H1 (cell line): Measurements from ENCODE around the gene FAM120A. TPM values are rescaled to one million over a fixed set of nuclear protein-coding genes. Genes with fewer than 3 reads are reported as not detected.

Source experiments
- CTCF ChIA-PET: fragments of 300-600 bp; sonication (Branson Sonifier 250); formaldehyde crosslinking; loops from one replicate; lab custom pipeline; 2021; ENCODE audit not compliant: partially characterized antibody; lab: Charles Lee
- POLR2A ChIA-PET: fragments of 300-600 bp; sonication (Branson Sonifier 250); formaldehyde crosslinking; loops from one replicate; lab custom pipeline; 2021; ENCODE audit warnings: inconsistent platforms; ENCODE audit not compliant: partially characterized antibody; lab: Charles Lee
- DNase-seq, 2 experiments: peaks; one replicate each; pipeline versions ENCODE4 v3.0.0 to v3.0.0-alpha.2; 2010 to 2022; ENCODE audit warnings: low spot score in 2 of 2, low read depth in 1 of 2, mixed read lengths in 1 of 2
- FAIRE-seq: peaks from 2 replicates; lab custom pipeline; 2011; peaks lifted over from hg19 to GRCh38; lab: Jason Lieb, UNC
- H2AFZ ChIP-seq: 2 replicates; pipeline ENCODE4 v1.8.1; 2012; ENCODE audit warnings: low read length, inconsistent platforms
- H2AK5ac ChIP-seq: 2 replicates; pipeline ENCODE4 v1.6.1; 2013; ENCODE audit warnings: low read depth, low read length
- H2BK120ac ChIP-seq: replicated peaks from 2 replicates; pipeline ENCODE3; 2013; ENCODE audit warnings: low read depth, low read length, inconsistent platforms
- H2BK12ac ChIP-seq: 2 replicates; pipeline ENCODE4 v1.6.1; 2013; ENCODE audit warnings: low read depth, low read length
- H2BK15ac ChIP-seq: 2 replicates; pipeline ENCODE4 v1.6.1; 2013; ENCODE audit warnings: low read length
- H2BK20ac ChIP-seq: 2 replicates; pipeline ENCODE4 v1.6.1; 2013; ENCODE audit warnings: low read length
- H2BK5ac ChIP-seq: 2 replicates; pipeline ENCODE4 v1.6.1; 2013; ENCODE audit warnings: low read depth, low read length
- H3K14ac ChIP-seq: 2 replicates; pipeline ENCODE4 v1.6.1; 2013; ENCODE audit warnings: inconsistent platforms; ENCODE audit not compliant: insufficient read length
- H3K18ac ChIP-seq: 2 replicates; pipeline ENCODE4 v1.6.1; 2013; ENCODE audit warnings: low read length; ENCODE audit errors: extremely low read depth
- H3K23ac ChIP-seq: 2 replicates; pipeline ENCODE4 v1.6.1; 2013; ENCODE audit warnings: inconsistent platforms; ENCODE audit not compliant: insufficient read length
- H3K23me2 ChIP-seq: 2 replicates; pipeline ENCODE4 v1.6.1; 2013; ENCODE audit warnings: low read depth, low read length
- H3K27ac ChIP-seq: 2 replicates; pipeline ENCODE4 v1.6.1; 2011; ENCODE audit warnings: low read depth, low read length, inconsistent platforms
- H3K27me3 ChIP-seq, 4 experiments: replicated peaks in 1 of 4; 1 replicate in 1 of 4; 2 replicates in 3 of 4; pipeline versions ENCODE4 v1.6.1 to v1.8.1; 2011 to 2013; ENCODE audit warnings: low read length in 3 of 4, mild to moderate bottlenecking in 3 of 4, inconsistent platforms in 2 of 4, mixed read lengths in 2 of 4, moderate library complexity in 1 of 4; ENCODE audit not compliant: control insufficient read depth in 3 of 4, insufficient read depth in 3 of 4; ENCODE audit errors: extremely low read depth in 1 of 4
- H3K36me3 ChIP-seq, 4 experiments: 2 replicates each; pipeline versions ENCODE4 v1.6.1 to v1.8.1; 2011 to 2013; ENCODE audit warnings: mild to moderate bottlenecking in 4 of 4, low read length in 3 of 4, moderate library complexity in 2 of 4, control low read depth in 1 of 4, inconsistent platforms in 1 of 4; ENCODE audit not compliant: insufficient read depth in 4 of 4, control insufficient read depth in 2 of 4
- H3K4ac ChIP-seq: replicated peaks from 2 replicates; pipeline ENCODE3; 2013; ENCODE audit warnings: low read length, low read depth, mixed read lengths, inconsistent platforms; ENCODE audit not compliant: insufficient read length
- H3K4me1 ChIP-seq, 4 experiments: replicated peaks in 1 of 4; 1 replicate in 1 of 4; 2 replicates in 3 of 4; pipeline versions ENCODE4 v1.6.1 to v1.8.1; 2011 to 2013; ENCODE audit warnings: low read length in 3 of 4, inconsistent platforms in 2 of 4, mixed read lengths in 1 of 4; ENCODE audit not compliant: insufficient read depth in 4 of 4, control insufficient read depth in 3 of 4
- H3K4me2 ChIP-seq, 2 experiments: 2 replicates each; pipeline versions ENCODE4 v1.6.1 to v1.8.1; 2011 to 2013; ENCODE audit warnings: low read depth in 2 of 2, low read length in 2 of 2, control low read depth in 1 of 2, inconsistent platforms in 1 of 2, mild to moderate bottlenecking in 1 of 2; ENCODE audit not compliant: insufficient read depth in 1 of 2
- H3K4me3 ChIP-seq, 4 experiments: fragments of 200-600, 300-600 bp in 1 of 4; sonication (generic), shearing (Covaris generic), sonication (Bioruptor Twin) in 1 of 4; 2 replicates each; pipeline versions ENCODE4 v1.5.1 to v1.8.1; 2011 to 2016; ENCODE audit warnings: low read length in 4 of 4, low read depth in 3 of 4, control low read depth in 2 of 4, inconsistent platforms in 2 of 4, mild to moderate bottlenecking in 2 of 4, mixed read lengths in 1 of 4, moderate library complexity in 1 of 4; ENCODE audit not compliant: insufficient read depth in 2 of 4; ENCODE audit errors: extremely low read depth in 1 of 4
- H3K56ac ChIP-seq: replicated peaks from 2 replicates; pipeline ENCODE3; 2013; ENCODE audit warnings: low read depth, mild to moderate bottlenecking, mixed read lengths, low read length, inconsistent platforms; ENCODE audit not compliant: insufficient read length
- H3K79me1 ChIP-seq: 2 replicates; pipeline ENCODE4 v1.6.1; 2013; ENCODE audit warnings: low read depth, low read length, control low read depth
- H3K79me2 ChIP-seq, 2 experiments: 2 replicates each; pipeline versions ENCODE4 v1.6.1 to v1.8.1; 2012 to 2013; ENCODE audit warnings: low read length in 2 of 2, mild to moderate bottlenecking in 2 of 2, inconsistent platforms in 1 of 2; ENCODE audit not compliant: insufficient read depth in 2 of 2, control insufficient read depth in 1 of 2
- H3K9ac ChIP-seq, 4 experiments: replicated peaks in 1 of 4; 1 replicate in 1 of 4; 2 replicates in 3 of 4; pipeline versions ENCODE4 v1.6.1 to v1.8.1; 2011 to 2013; ENCODE audit warnings: low read depth in 3 of 4, low read length in 3 of 4, control low read depth in 2 of 4, mild to moderate bottlenecking in 2 of 4, moderate library complexity in 2 of 4, inconsistent platforms in 1 of 4; ENCODE audit errors: extremely low read depth in 1 of 4
- H3K9me3 ChIP-seq, 2 experiments: 2 replicates each; pipeline versions ENCODE4 v1.6.1 to v1.8.1; 2012 to 2013; ENCODE audit warnings: mild to moderate bottlenecking in 2 of 2, moderate library complexity in 2 of 2, control low read depth in 1 of 2, inconsistent platforms in 1 of 2, low read depth in 1 of 2, low read length in 1 of 2, mixed read lengths in 1 of 2; ENCODE audit not compliant: insufficient read depth in 2 of 2
- H4K20me1 ChIP-seq, 2 experiments: replicated peaks in 1 of 2; 2 replicates each; pipeline versions ENCODE3 to v1.8.1; 2011 to 2013; ENCODE audit warnings: inconsistent platforms in 2 of 2, low read length in 2 of 2, mild to moderate bottlenecking in 1 of 2; ENCODE audit not compliant: insufficient read depth in 2 of 2, control insufficient read depth in 1 of 2
- H4K5ac ChIP-seq: 2 replicates; pipeline ENCODE4 v1.6.1; 2013; ENCODE audit warnings: low read length, low read depth, mixed read lengths, inconsistent platforms; ENCODE audit not compliant: insufficient read length
- H4K8ac ChIP-seq: 2 replicates; pipeline ENCODE4 v1.8.0; 2013; ENCODE audit warnings: mild to moderate bottlenecking, moderate library complexity, low read length, inconsistent platforms; ENCODE audit not compliant: insufficient read depth; ENCODE audit errors: extremely low read depth
- H4K91ac ChIP-seq: replicated peaks from 2 replicates; pipeline ENCODE3; 2013; ENCODE audit warnings: low read length, mixed read lengths, inconsistent platforms; ENCODE audit not compliant: insufficient read length
- EZH2 ChIP-seq: fragments of 200-600 bp; sonication (generic); IDR thresholded peaks from 2 replicates; pipeline ENCODE4 v1.7.1; 2012; ENCODE audit warnings: low read depth, mild to moderate bottlenecking, moderate library complexity, low read length, inconsistent platforms; ENCODE audit not compliant: severe bottlenecking
- FOSL1 ChIP-seq: IDR thresholded peaks from 2 replicates; pipeline ENCODE4 v1.6.1; 2011; ENCODE audit warnings: mild to moderate bottlenecking, low read depth, low read length, moderate library complexity; ENCODE audit not compliant: insufficient read depth
- GTF2F1 ChIP-seq: IDR thresholded peaks from 2 replicates; pipeline ENCODE4 v1.6.1; 2012; ENCODE audit warnings: low read depth, low read length, improper control_type of control experiment, borderline replicate concordance
- POLR2A ChIP-seq, 2 experiments: IDR thresholded peaks; 1 replicate in 1 of 2; 2 replicates in 1 of 2; pipeline ENCODE4 v1.6.1; 2011; ENCODE audit warnings: low read depth in 2 of 2, low read length in 2 of 2, mild to moderate bottlenecking in 2 of 2; ENCODE audit errors: control extremely low read depth in 1 of 2
- WGBS, 2 experiments: shearing (Covaris generic) in 1 of 2; methylation state at CpG; one replicate each; pipeline versions ENCODE4 v1.1.6 to v1.1.7; 2013 to 2015; ENCODE audit warnings: low lambda C conversion rate in 2 of 2, mixed read lengths in 2 of 2, inconsistent platforms in 1 of 2, low coverage in 1 of 2, missing lambda C conversion rate in 1 of 2; ENCODE audit not compliant: insufficient replicate concordance in 2 of 2, insufficient coverage in 1 of 2, insufficient read length in 1 of 2; ENCODE audit errors: extremely low coverage in 1 of 2, missing lambda C conversion rate in 1 of 2; 5-methylcytosine and 5-hydroxymethylcytosine counted together
- polyA plus RNA-seq, 7 experiments: library from polyadenylated mRNA; depleted of rRNA in 3 of 7; stranded (reverse) in 5 of 7; unstranded in 2 of 7; fragments of >200 nt in 5 of 7; fragments of 200-250 nt in 2 of 7; gene quantifications; 1 replicate in 5 of 7; 2 replicates in 1 of 7; 4 replicates in 1 of 7; pipeline versions ENCODE4 v1.2.1 to v1.2.3, GENCODE V29; 2011 to 2013; ENCODE audit warnings: missing spikeins in 2 of 7, mixed read lengths in 2 of 7
- total RNA-seq: library from RNA; stranded (reverse); fragmentation: NEBNext Ultra II Directional; extraction: Animal tissue kit (Norgen Biotek cat#: 25700); gene quantifications from 2 replicates; pipeline ENCODE4 v1.2.1, GENCODE V29; 2021

Gene FAM120A
- total and polyA plus RNA-seq, 2 of the 8 experiments (the other 6 are each of a cell fraction or from before 2014, with no cell fraction given) = 24.9 to 54.7 TPM

DNA sequence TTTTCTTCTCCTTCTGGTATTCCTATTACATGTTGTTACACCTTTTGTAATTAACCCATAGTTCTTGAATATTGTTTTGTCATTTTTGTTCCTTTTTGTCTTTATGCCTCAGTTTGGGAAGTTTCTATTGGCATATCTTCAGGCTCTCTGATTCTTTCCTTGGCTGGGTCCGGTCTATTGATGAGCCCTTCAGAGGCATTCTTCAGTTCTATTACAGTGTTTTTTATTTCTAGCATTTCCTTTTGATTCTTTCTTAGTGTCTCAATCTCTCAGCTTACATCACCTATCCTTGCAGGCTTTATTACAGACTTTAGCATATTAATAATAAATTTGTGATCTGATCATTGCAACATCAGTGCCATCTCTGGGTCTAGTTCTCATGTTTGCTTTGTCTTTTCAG is 158.7 kb downstream of the FAM120A start:
- WGBS, 2 experiments = 95% methylated on average over 1 of the region's 1 CpG; no CpG with 5 or more reads in 1 of the 2 experiments
- Histone ChIP-seq H3K14ac (no peak overlapping the region), H2AFZ (no peak overlapping the region), H3K79me2 (peaks cover 6 to 15% of the 10 kb centered on the region in 2 experiments; a peak in 2 of 4 replicates), H3K56ac (no peak overlapping the region), H3K27ac (no peak overlapping the region), H3K9me3 (no peaks in the 10 kb centered on the region; a peak in 2 of 4 replicates), H3K18ac (no peak overlapping the region), H3K4me3 (no peak overlapping the region), H3K4me2 (no peak overlapping the region), H3K79me1 (no peaks in the 10 kb centered on the region; the same call in 1 of the 2 replicates), H2BK120ac (no peak overlapping the region), H2BK20ac (no peak overlapping the region), H3K4ac (no peak overlapping the region), H3K23ac (no peak overlapping the region), H2BK5ac (no peak overlapping the region), H4K8ac (no peak overlapping the region), H2AK5ac (no peak overlapping the region), H2BK12ac (no peak overlapping the region), H3K9ac (no peak overlapping the region), H2BK15ac (no peak overlapping the region), H4K91ac (no peak overlapping the region), H3K36me3 (no peaks in the 10 kb centered on the region), H3K23me2 (peaks cover 7% of the 10 kb centered on the region; the same call in 1 of the 2 replicates), H3K4me1 (no peaks in the 10 kb centered on the region), H4K20me1 (peaks cover 0 to 6% of the 10 kb centered on the region in 2 experiments), H3K27me3 (no peaks in the 10 kb centered on the region), H4K5ac (no peak overlapping the region)
- no peak for TF ChIP-seq POLR2A (IDR thresholded peaks at IDR 0.05; ENCODE audit: control extremely low read depth in 1 of 2, low read depth in 2 of 2, low read length in 2 of 2)
- TF ChIP-seq EZH2 = no peak
- TF ChIP-seq GTF2F1 = no peak
- no peak for TF ChIP-seq FOSL1
- ChIA-PET CTCF (interaction anchor here (0.6 kb wide), 1 partner anchor 987 kb away, joined by 4 read pairs; no protein-coding TSS in a partner anchor), POLR2A (no interaction called here)
- DNase-seq = no peak
- no peak for FAIRE-seq
